DOHH2 (cell line): Measurements from ENCODE around the gene SLC27A4.

ENCODE experiments used
- H3F3A ChIP-seq: fragments of 200-600 bp; sonication (generic), shearing (Covaris generic); 2 replicates; pipeline ENCODE4 v1.6.0; 2016; ENCODE audit warnings: antibody characterized with exemption, mild to moderate bottlenecking; ENCODE audit not compliant: control insufficient read depth, insufficient read depth
- H3K27ac ChIP-seq: fragments of 200-600 bp; sonication (generic); 2 replicates; pipeline ENCODE4 v1.5.1; 2014; ENCODE audit warnings: low read depth, mild to moderate bottlenecking, low read length, moderate library complexity
- H3K27me3 ChIP-seq: fragments of 200-600 bp; sonication (generic); 2 replicates; pipeline ENCODE4 v1.6.1; 2014; ENCODE audit warnings: mild to moderate bottlenecking, low read length, mixed read lengths; ENCODE audit not compliant: control insufficient read depth
- H3K36me3 ChIP-seq: fragments of 200-600 bp; sonication (generic); 2 replicates; pipeline ENCODE4 v1.6.1; 2014; ENCODE audit warnings: mild to moderate bottlenecking, low read length, moderate library complexity, mixed read lengths; ENCODE audit not compliant: control insufficient read depth
- H3K4me1 ChIP-seq: fragments of 200-600 bp; sonication (generic); 2 replicates; pipeline ENCODE4 v1.6.1; 2014; ENCODE audit warnings: mild to moderate bottlenecking, low read length, mixed read lengths; ENCODE audit not compliant: control insufficient read depth
- H3K4me2 ChIP-seq: fragments of 200-600 bp; sonication (generic); 2 replicates; pipeline ENCODE4 v1.6.0; 2014; ENCODE audit warnings: mild to moderate bottlenecking, low read length, moderate library complexity
- H3K4me3 ChIP-seq: fragments of 200-600 bp; sonication (generic); 2 replicates; pipeline ENCODE4 v1.5.1; 2014; ENCODE audit warnings: mild to moderate bottlenecking, low read length, mixed read lengths
- H3K79me2 ChIP-seq: fragments of 200-600 bp; sonication (generic); 2 replicates; pipeline ENCODE4 v1.6.1; 2014; ENCODE audit warnings: mild to moderate bottlenecking, low read length, mixed read lengths; ENCODE audit not compliant: control insufficient read depth
- H3K9me2 ChIP-seq: fragments of 200-600 bp; sonication (generic); replicated peaks from 2 replicates; pipeline ENCODE4 v1.6.1; 2014; ENCODE audit warnings: mild to moderate bottlenecking, low read length, mixed read lengths; ENCODE audit not compliant: control insufficient read depth
- H3K9me3 ChIP-seq: fragments of 200-600 bp; sonication (generic); 2 replicates; pipeline ENCODE4 v1.6.1; 2014; ENCODE audit warnings: antibody characterized with exemption, low read length, mixed read lengths; ENCODE audit not compliant: control insufficient read depth, insufficient read depth
- H4K20me1 ChIP-seq: fragments of 200-600 bp; sonication (generic); 2 replicates; pipeline ENCODE4 v1.6.0; 2014; ENCODE audit warnings: low read depth, mild to moderate bottlenecking, antibody characterized with exemption, low read length, moderate library complexity; ENCODE audit not compliant: control insufficient read depth, insufficient read depth
- CTCF ChIP-seq: fragments of 200-600 bp; sonication (generic); IDR thresholded peaks from one replicate; pipeline ENCODE4 v1.5.1; 2014; ENCODE audit warnings: antibody characterized with exemption, mild to moderate bottlenecking, low read depth, low read length; ENCODE audit not compliant: poor library complexity, severe bottlenecking
- EZH2phosphoT487 ChIP-seq: fragments of 200-600 bp; sonication (generic); IDR thresholded peaks from 2 replicates; pipeline ENCODE4 v1.6.1; 2017; ENCODE audit warnings: borderline replicate concordance, mild to moderate bottlenecking, antibody characterized with exemption, low read length, moderate library complexity, mixed read lengths

Gene SLC27A4

GRCh38 chr9:128388150-128388549 is 47.8 kb downstream of the SLC27A4 start:
- TF ChIP-seq CTCF = no peak
- TF ChIP-seq EZH2phosphoT487 = no peak
- H3K4me3 ChIP-seq = no peak overlapping the region
- no peaks in the 10 kb centered on the region for H3K9me3 ChIP-seq
- no peak overlapping the region for H3K4me2 ChIP-seq
- no peaks in the 10 kb centered on the region for H3F3A ChIP-seq
- peaks cover 52% of the 10 kb centered on the region for H3K36me3 ChIP-seq
- no peaks in the 10 kb centered on the region for H3K27me3 ChIP-seq
- no peaks in the 10 kb centered on the region for H3K4me1 ChIP-seq
- no peak overlapping the region for H3K27ac ChIP-seq
- no peaks in the 10 kb centered on the region for H4K20me1 ChIP-seq
- H3K9me2 ChIP-seq = no peaks in the 10 kb centered on the region
- H3K79me2 ChIP-seq = no peaks in the 10 kb centered on the region

GRCh38 chr9:128389395-128390149 is 49.2 kb downstream of the SLC27A4 start:
- no peak overlapping the region for H3K4me3 ChIP-seq
- H4K20me1 ChIP-seq = no peaks in the 10 kb centered on the region
- H3K79me2 ChIP-seq = no peaks in the 10 kb centered on the region
- peaks cover 41% of the 10 kb centered on the region for H3K36me3 ChIP-seq
- H3F3A ChIP-seq = no peaks in the 10 kb centered on the region
- no peaks in the 10 kb centered on the region for H3K27me3 ChIP-seq
- no peaks in the 10 kb centered on the region for H3K4me1 ChIP-seq
- no peak overlapping the region for H3K27ac ChIP-seq
- no peak overlapping the region for H3K4me2 ChIP-seq
- no peaks in the 10 kb centered on the region for H3K9me2 ChIP-seq
- no peaks in the 10 kb centered on the region for H3K9me3 ChIP-seq
- TF ChIP-seq CTCF = no peak
- no peak for TF ChIP-seq EZH2phosphoT487

- Histone ChIP-seq H3K4me1 (no peaks in the 10 kb centered on the region), H3K9me3 (no peaks in the 10 kb centered on the region), H3F3A (no peaks in the 10 kb centered on the region), H3K27me3 (no peaks in the 10 kb centered on the region), H4K20me1 (no peaks in the 10 kb centered on the region), H3K27ac (no peak overlapping the region), H3K4me3 (no peak overlapping the region), H3K79me2 (no peaks in the 10 kb centered on the region), H3K4me2 (no peak overlapping the region), H3K9me2 (no peaks in the 10 kb centered on the region), H3K36me3 (peaks cover 37% of the 10 kb centered on the region)
- TF ChIP-seq CTCF (no peak), EZH2phosphoT487 (no peak)
Observed at GRCh38 chr9:128390150-128390812, 50.0 kb downstream of the SLC27A4 start.
